Natural killer cell (primary cell): ENCODE measurements around the gene EPB41L3. TPM values are rescaled to one million over a fixed set of nuclear protein-coding genes. Genes with fewer than 3 reads are reported as not detected.

Experiments used
- ATAC-seq, 3 donors: fragments of 150-1000 bp in 2 of 3; fragments of 200-7000 bp in 1 of 3; cut with Tn5 transposase; 1 replicate in 1 of 3; 2 replicates in 2 of 3; pipeline ENCODE4 v1.10.0; 2021; ENCODE audit warnings: mild to moderate bottlenecking in 2 of 3, moderate library complexity in 2 of 3
- DNase-seq, 2 donors: peaks; one replicate each; pipeline versions ENCODE4 v3.0.0 to v3.0.0-alpha.2; 2013 to 2021; ENCODE audit warnings: mixed read lengths in 1 of 2
- H3K27ac ChIP-seq: one replicate; pipeline ENCODE4 v1.5.1; 2013; ENCODE audit warnings: mild to moderate bottlenecking, low read length
- H3K27me3 ChIP-seq: one replicate; pipeline ENCODE4 v1.6.1; 2013; ENCODE audit warnings: low read length; ENCODE audit not compliant: control insufficient read depth, insufficient read depth
- H3K36me3 ChIP-seq: one replicate; pipeline ENCODE4 v1.6.1; 2013; ENCODE audit warnings: low read length; ENCODE audit not compliant: control insufficient read depth, insufficient read depth
- H3K4me1 ChIP-seq: one replicate; pipeline ENCODE4 v1.6.1; 2013; ENCODE audit warnings: low read length; ENCODE audit not compliant: control insufficient read depth, insufficient read depth
- H3K4me3 ChIP-seq: one replicate; pipeline ENCODE4 v1.5.1; 2013; ENCODE audit warnings: low read length
- H3K9me3 ChIP-seq: one replicate; pipeline ENCODE4 v1.6.1; 2013; ENCODE audit warnings: low read length; ENCODE audit not compliant: control insufficient read depth, insufficient read depth
- H3K27ac Mint-ChIP-seq, 2 donors: one replicate each; pipeline ENCODE4 v1.8.0; 2022; ENCODE audit warnings: mild to moderate bottlenecking in 2 of 2, mixed read lengths in 2 of 2, moderate library complexity in 1 of 2
- H3K27me3 Mint-ChIP-seq, 2 donors: one replicate each; pipeline ENCODE4 v1.8.0; 2022; ENCODE audit warnings: low read depth in 2 of 2, mixed read lengths in 2 of 2
- H3K36me3 Mint-ChIP-seq: one replicate; pipeline ENCODE4 v1.8.0; 2022; ENCODE audit warnings: mixed read lengths
- H3K4me1 Mint-ChIP-seq, 2 donors: one replicate each; pipeline ENCODE4 v1.8.0; 2022; ENCODE audit warnings: mixed read lengths in 2 of 2
- H3K4me3 Mint-ChIP-seq: one replicate; pipeline ENCODE4 v1.8.0; 2022; ENCODE audit warnings: mild to moderate bottlenecking, moderate library complexity, mixed read lengths
- H3K9me3 Mint-ChIP-seq, 2 donors: one replicate each; pipeline ENCODE4 v1.8.0; 2022; ENCODE audit warnings: mixed read lengths in 2 of 2
- CTCF ChIP-seq: fragments of 200-600 bp; IDR thresholded peaks from one replicate; pipeline ENCODE4 v1.8.0; 2022; ENCODE audit warnings: antibody characterized with exemption
- WGBS: methylation state at CpG from one replicate; pipeline ENCODE4 v1.1.7; 2013; ENCODE audit warnings: missing lambda C conversion rate; ENCODE audit not compliant: insufficient coverage; 5-methylcytosine and 5-hydroxymethylcytosine counted together
- intact Hi-C: fragments of 100-400 bp; cut with micrococcal nuclease; formaldehyde crosslinking; loops from one replicate; pipeline ENCODE4 v1.14.2; 2022
- total RNA-seq, 4 donors: library from RNA; stranded (reverse); fragments of 120-200 nt in 1 of 4; gene quantifications; one replicate each; pipeline versions ENCODE4 v1.2.3 to v1.2.4, GENCODE V29; 2013 to 2022

Gene EPB41L3
- total RNA-seq, 3 donors from 2014 or later (not counting 1 experiment from before 2014, with no cell fraction given) = 3.3 to 6.0 (median 4.4) TPM

GRCh38 chr18:5431836-5432575 lies 111.8 kb downstream of the EPB41L3 start:
- intact Hi-C loops = no loop called here
- TF ChIP-seq CTCF = no peak
- Mint-ChIP-seq H3K9me3 (no peaks in the 10 kb centered on the region), H3K4me1 (no peaks in the 10 kb centered on the region), H3K4me3 (no peak overlapping the region), H3K27me3 (no peaks in the 10 kb centered on the region), H3K27ac (no peak overlapping the region), H3K36me3 (no peaks in the 10 kb centered on the region)
- 87% methylated on average over 8 of the region's 8 CpGs for WGBS
- DNase-seq (no peak), ATAC-seq (no peak)
- H3K9me3 ChIP-seq = no peaks in the 10 kb centered on the region
- H3K36me3 ChIP-seq = no peaks in the 10 kb centered on the region
- no peak overlapping the region for H3K27ac ChIP-seq
- no peaks in the 10 kb centered on the region for H3K27me3 ChIP-seq
- no peak overlapping the region for H3K4me3 ChIP-seq
- H3K4me1 ChIP-seq = no peaks in the 10 kb centered on the region

DNA sequence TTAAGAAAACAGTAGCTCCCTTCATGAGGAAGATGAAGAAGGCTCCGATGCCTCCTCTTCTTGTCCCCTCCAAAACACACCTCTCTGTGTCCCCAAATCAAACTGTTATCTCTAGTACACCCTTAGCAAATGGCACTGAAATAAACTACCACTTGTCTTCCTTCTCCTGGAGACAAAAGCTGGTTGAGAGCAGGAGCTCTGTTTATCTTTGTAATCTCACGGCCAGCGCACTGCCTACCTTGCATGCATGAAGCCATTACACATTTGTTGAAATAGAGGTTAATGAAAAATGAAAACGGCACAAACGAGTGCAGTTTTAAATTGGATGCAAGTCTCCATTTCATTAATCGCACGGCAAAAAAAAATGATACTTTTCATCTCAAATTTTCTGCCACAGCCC lies 113.7 kb downstream of the EPB41L3 start:
- no peak overlapping the region for H3K4me3 ChIP-seq
- Mint-ChIP-seq H3K27ac (no peak overlapping the region), H3K9me3 (no peaks in the 10 kb centered on the region), H3K27me3 (peaks cover 0 to 3% of the 10 kb centered on the region in 2 donors), H3K36me3 (no peaks in the 10 kb centered on the region), H3K4me1 (no peaks in the 10 kb centered on the region), H3K4me3 (no peak overlapping the region)
- no peaks in the 10 kb centered on the region for H3K9me3 ChIP-seq
- DNase-seq = no peak
- TF ChIP-seq CTCF = no peak
- no peak overlapping the region for H3K27ac ChIP-seq
- H3K4me1 ChIP-seq = no peaks in the 10 kb centered on the region
- no peak for ATAC-seq
- 97% methylated on average over 7 of the region's 7 CpGs for WGBS
- intact Hi-C loops = no loop called here
- no peaks in the 10 kb centered on the region for H3K27me3 ChIP-seq
- no peaks in the 10 kb centered on the region for H3K36me3 ChIP-seq

DNA sequence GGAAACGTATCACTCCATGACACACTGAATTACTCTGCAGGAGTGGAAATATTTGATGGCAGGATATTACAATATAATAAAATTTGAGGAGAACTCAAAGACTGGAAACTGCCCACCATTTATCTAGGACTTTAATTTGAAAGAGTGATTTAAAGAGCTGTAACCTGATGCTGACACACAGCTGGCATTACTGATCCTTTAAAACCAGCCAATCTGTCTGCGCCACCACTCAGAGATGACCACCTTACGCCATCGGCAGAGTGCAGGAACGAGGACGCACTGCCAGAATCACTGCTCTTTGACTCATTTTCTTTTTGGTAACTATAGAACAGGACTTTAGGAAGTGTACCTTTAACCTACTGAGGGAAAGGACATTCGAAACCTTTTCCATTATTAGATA lies 114.1 kb downstream of the EPB41L3 start:
- Histone ChIP-seq H3K9me3 (no peaks in the 10 kb centered on the region), H3K36me3 (no peaks in the 10 kb centered on the region), H3K27me3 (no peaks in the 10 kb centered on the region), H3K4me3 (no peak overlapping the region), H3K4me1 (no peaks in the 10 kb centered on the region), H3K27ac (no peak overlapping the region)
- H3K4me3 Mint-ChIP-seq = no peak overlapping the region
- intact Hi-C loops = no loop called here
- no peak for DNase-seq
- WGBS = 94% methylated on average over 5 of the region's 7 CpGs
- no peak for TF ChIP-seq CTCF
- peaks cover 3 to 4% of the 10 kb centered on the region in 2 donors for H3K27me3 Mint-ChIP-seq
- no peak for ATAC-seq
- H3K4me1 Mint-ChIP-seq = no peaks in the 10 kb centered on the region
- H3K27ac Mint-ChIP-seq = no peak overlapping the region
- H3K36me3 Mint-ChIP-seq = no peaks in the 10 kb centered on the region
- no peaks in the 10 kb centered on the region for H3K9me3 Mint-ChIP-seq

- 54% methylated on average over 2 of the region's 2 CpGs for WGBS
- Mint-ChIP-seq H3K27ac (no peak overlapping the region), H3K4me1 (no peaks in the 10 kb centered on the region), H3K36me3 (no peaks in the 10 kb centered on the region), H3K9me3 (no peaks in the 10 kb centered on the region), H3K4me3 (no peak overlapping the region), H3K27me3 (peaks cover 5% of the 10 kb centered on the region in 2 donors)
- no peak for DNase-seq
- Histone ChIP-seq H3K4me3 (no peak overlapping the region), H3K27ac (no peak overlapping the region), H3K4me1 (no peaks in the 10 kb centered on the region), H3K9me3 (no peaks in the 10 kb centered on the region), H3K27me3 (no peaks in the 10 kb centered on the region), H3K36me3 (no peaks in the 10 kb centered on the region)
- no peak for ATAC-seq
- intact Hi-C loops = no loop called here
- no peak for TF ChIP-seq CTCF
Observed at GRCh38 chr18:5425721-5426120, 118.1 kb downstream of the EPB41L3 start.
